ENCODE results near the gene LRRC46.

DNA sequence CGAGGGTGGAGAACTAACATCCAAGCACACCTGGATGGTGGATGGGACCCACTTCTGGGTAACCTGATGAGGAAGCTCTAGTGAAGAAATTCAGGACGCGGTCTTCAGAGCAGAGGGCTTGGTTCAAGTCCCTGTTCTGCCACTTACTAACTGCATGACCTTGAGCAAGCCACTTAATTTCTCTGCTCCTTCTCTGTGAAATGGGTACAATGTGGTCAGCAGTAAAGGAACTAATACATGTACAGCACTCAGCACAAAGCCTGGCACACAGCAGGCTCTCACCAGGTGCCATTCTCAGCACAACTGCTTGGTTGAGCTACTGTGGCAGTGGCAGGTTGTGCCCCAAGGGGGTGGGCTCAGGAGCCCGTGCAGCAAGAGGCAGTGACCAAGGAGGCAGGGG lies 8.0 kb upstream of the LRRC46 start:
- TF ChIP-seq GATA2 (IDR thresholded peaks at IDR 0.05; ENCODE audit: low read depth, low read length) (no peak), GATA3 (IDR thresholded peaks at IDR 0.05; ENCODE audit: low read depth, low read length) (no peak)
